ENCODE measurements around the gene HOXA5.
A peak's percentile ranks its signal among the peaks of the same experiment; 100 is the strongest.

HOXA5 gene

DNA sequence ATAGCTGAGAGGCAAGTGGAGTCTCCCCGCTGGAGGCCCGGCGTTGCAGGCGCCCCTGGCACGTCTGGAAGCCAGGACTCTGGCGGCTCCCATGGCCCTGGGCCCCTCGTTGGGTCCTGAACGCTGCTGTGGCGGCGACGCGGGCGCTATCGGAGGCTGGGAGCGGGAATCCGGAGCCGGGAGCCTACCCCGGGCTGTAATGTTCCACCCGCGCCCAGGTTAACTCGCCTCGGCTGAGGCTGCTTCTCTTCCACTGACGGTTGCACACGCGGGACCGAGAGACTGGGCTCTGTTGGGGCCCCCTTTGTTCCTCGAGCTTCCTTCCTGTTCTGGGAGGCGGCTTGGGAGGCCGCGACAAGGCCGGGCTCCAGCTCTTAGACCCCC is 1.3 kb upstream of the HOXA5 start:
- H3K27ac ChIP-seq: peak overlapping the region; percentile 90
- POLR2A ChIA-PET (ENCODE audit: low non-redundant PET): no interaction called here
- DNase-seq (ENCODE audit: low spot score): no peak
- TF ChIP-seq, protein P1, sequence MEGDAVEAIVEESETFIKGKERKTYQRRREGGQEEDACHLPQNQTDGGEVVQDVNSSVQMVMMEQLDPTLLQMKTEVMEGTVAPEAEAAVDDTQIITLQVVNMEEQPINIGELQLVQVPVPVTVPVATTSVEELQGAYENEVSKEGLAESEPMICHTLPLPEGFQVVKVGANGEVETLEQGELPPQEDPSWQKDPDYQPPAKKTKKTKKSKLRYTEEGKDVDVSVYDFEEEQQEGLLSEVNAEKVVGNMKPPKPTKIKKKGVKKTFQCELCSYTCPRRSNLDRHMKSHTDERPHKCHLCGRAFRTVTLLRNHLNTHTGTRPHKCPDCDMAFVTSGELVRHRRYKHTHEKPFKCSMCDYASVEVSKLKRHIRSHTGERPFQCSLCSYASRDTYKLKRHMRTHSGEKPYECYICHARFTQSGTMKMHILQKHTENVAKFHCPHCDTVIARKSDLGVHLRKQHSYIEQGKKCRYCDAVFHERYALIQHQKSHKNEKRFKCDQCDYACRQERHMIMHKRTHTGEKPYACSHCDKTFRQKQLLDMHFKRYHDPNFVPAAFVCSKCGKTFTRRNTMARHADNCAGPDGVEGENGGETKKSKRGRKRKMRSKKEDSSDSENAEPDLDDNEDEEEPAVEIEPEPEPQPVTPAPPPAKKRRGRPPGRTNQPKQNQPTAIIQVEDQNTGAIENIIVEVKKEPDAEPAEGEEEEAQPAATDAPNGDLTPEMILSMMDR (conservative IDR thresholded peaks at IDR 0.05; ENCODE audit: low read depth): no peak
- CTCF ChIA-PET: interaction anchor here (0.7 to 3.7 kb wide), 9 partner anchors 11 to 466 kb away, joined by 3 to 34 read pairs (median 5); partner anchors contain the start of gene HOXA1

DNA sequence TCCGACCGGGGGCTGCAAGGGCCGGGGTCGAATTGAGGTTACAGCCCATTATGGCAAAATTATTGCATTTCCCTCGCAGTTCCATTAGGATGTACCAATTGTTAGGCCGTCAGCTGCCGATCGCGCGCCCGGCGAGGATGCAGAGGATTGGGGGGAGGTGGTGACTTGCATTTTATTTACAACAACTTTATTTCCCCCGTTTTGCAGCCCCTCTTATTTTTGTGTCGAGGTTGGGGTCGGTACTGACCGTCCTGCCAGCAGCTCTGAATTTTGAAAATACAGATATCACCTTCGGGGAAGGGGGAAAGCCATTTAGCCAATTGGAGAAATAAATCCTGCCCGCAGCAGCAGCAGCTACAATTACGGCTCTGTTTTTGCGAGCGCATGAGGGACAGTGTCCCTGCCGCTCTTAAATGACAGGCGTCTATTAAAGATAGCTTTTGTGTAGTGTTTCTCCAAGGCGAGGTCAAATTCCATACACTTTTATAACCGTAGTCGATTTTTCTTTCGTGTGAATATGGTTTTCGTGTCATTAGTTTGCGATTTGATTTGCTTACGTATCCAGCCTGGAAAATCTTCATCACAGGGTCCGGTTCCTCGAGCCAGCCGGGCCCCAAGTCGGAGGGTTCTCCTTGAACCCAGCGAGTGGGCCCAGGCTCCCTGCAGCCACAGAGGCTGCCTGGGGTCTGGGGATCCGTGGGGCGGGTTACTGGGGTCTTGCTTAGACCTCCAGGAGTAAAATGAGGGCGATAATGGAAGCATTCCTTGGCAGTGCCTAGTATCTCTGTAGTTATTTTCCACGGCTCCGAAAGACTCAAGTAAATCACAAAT is 684 bp upstream of the HOXA5 start:
- no peak for DNase-seq (ENCODE audit: low spot score)
- TF ChIP-seq, protein P1 (conservative IDR thresholded peaks at IDR 0.05; ENCODE audit: low read depth): peak; percentile 66
- peak overlapping the region; percentile 90 for H3K27ac ChIP-seq
- CTCF ChIA-PET: interaction anchor here (0.6 to 3.7 kb wide), 28 partner anchors 11 to 860 kb away, joined by 3 to 34 read pairs (median 4); partner anchors contain the start of genes HOXA1 and HOXA7
- POLR2A ChIA-PET (ENCODE audit: low non-redundant PET): interaction anchor here (1.0 kb wide), 1 partner anchor 22 kb away, joined by 3 read pairs; no protein-coding TSS in a partner anchor

DNA sequence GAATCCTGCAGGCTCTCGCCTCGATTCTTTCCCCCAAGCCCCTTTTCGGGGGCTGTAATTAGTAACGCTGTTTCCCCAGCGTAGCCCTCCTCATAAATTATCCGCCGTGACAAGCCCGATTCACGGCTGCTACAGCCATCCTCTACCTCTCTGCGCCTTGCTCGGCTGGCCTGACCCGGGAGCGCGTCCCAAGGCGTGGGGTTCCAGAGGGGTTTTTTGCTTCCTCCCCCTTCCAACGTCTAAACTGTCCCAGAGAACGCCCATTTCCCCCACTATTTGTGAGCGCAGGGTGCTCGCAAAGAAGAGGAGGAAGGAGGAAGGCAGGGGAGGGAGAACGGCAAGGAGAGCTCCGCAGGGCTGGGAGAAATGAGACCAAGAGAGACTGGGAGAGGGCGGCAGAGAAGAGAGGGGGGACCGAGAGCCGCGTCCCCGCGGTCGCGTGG is 880 bp downstream of the HOXA5 start:
- ChIA-PET POLR2A (ENCODE audit: low non-redundant PET) (interaction anchor here (0.6 kb wide), 1 partner anchor 22 kb away, joined by 3 read pairs; no protein-coding TSS in a partner anchor), CTCF (interaction anchor here (0.6 to 3.7 kb wide), 8 partner anchors 8 to 299 kb away, joined by 3 to 34 read pairs (median 6); no protein-coding TSS in a partner anchor)
- peak overlapping the region; percentile 90 for H3K27ac ChIP-seq
- DNase-seq (ENCODE audit: low spot score): no peak
- TF ChIP-seq, protein P1 (conservative IDR thresholded peaks at IDR 0.05; ENCODE audit: low read depth): no peak

DNA sequence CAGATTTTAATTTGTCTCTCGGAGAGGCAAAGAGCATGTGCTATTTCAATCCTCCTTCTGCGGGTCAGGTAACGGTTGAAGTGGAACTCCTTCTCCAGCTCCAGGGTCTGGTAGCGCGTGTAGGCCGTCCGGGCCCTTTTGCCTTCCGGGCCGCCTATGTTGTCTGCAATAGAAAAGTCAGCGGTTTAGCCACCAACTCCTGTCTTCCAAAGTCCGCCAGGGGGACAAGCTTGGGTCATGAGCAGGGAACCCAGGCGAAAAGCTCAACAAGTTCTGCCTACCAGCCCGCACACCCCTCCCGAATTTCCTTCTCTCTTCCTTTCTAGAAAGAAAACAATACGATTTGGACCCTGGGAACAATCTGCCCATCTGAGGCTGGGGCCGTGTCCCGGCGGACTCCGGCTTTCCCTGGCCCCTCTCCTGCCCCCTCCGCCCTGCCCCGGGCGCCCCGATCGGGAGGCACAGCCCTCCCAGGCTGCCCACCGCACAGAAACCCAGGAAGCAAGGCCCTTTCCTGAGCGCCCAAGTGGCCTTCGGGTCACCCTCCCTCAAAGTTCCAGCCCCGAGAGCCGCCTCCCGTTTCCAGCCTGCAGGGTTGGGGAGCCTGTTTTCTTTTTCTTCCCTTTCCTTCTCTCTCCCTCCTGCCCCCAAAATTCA is 1.4 kb downstream of the HOXA5 start:
- CTCF ChIA-PET: interaction anchor here (0.6 to 3.7 kb wide), 10 partner anchors 9 to 1429 kb away, joined by 3 to 34 read pairs (median 4); partner anchors contain the start of gene HOXA4
- TF ChIP-seq, protein P1 (conservative IDR thresholded peaks at IDR 0.05; ENCODE audit: low read depth): 0 out of 2 replicates have a peak, but pooled peaks have one; percentile 17
- peak overlapping the region; percentile 90 for H3K27ac ChIP-seq
- no peak for DNase-seq (ENCODE audit: low spot score)
- POLR2A ChIA-PET (ENCODE audit: low non-redundant PET): no interaction called here

DNA sequence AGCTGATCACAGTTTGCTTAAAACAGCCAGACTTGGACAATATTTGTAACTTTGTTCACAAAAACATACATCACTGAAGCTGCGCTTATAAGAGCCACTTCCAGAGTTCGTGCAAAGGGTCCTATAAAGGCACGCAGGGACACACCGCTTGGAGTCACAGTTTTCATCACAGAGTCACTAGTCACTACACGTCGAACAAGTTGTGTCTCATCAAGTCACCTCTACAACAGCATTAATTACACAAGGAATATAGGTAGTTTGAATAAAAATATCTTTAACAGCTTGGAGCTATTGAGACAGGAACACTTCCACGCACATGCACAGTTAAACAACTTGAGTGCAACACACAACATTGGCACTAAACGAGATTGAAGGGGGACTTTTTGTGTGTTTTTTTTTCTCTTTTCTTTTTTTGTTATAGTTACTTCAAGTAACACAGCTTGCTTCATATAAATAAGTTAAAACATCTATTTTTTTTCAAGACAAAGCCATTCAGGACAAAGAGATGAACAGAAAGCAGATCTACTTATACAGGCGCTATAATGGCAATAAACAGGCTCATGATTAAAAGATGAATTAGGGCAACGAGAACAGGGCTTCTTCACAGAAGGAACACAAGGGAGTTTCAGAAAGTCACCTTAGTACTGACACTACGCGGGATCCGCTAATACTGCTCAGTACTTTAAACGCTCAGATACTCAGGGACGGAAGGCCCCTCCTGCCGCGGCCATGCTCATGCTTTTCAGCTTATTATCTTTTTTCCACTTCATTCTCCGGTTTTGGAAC is 2.2 kb downstream of the HOXA5 start:
- no peak for DNase-seq (ENCODE audit: low spot score)
- TF ChIP-seq, protein P1 (conservative IDR thresholded peaks at IDR 0.05; ENCODE audit: low read depth): no peak
- H3K27ac ChIP-seq: peak overlapping the region; percentile 90
- POLR2A ChIA-PET (ENCODE audit: low non-redundant PET): interaction anchor here (0.5 kb wide), 1 partner anchor 282 kb away, joined by 5 read pairs; no protein-coding TSS in a partner anchor
- CTCF ChIA-PET: interaction anchor here (0.5 to 2.3 kb wide), 13 partner anchors 9 to 1429 kb away, joined by 3 to 10 read pairs (median 4); partner anchors contain the start of gene HOXA4

Measured in RWPE1 (cell line).